ENCODE measurements around the gene ST6GALNAC3. TPM values are rescaled to one million over a fixed set of nuclear protein-coding genes. Genes with fewer than 3 reads are reported as not detected.

ST6GALNAC3 gene
- total RNA-seq, 4 donors from 2014 or later = 9.7 to 34.0 (median 14.1) TPM

DNA sequence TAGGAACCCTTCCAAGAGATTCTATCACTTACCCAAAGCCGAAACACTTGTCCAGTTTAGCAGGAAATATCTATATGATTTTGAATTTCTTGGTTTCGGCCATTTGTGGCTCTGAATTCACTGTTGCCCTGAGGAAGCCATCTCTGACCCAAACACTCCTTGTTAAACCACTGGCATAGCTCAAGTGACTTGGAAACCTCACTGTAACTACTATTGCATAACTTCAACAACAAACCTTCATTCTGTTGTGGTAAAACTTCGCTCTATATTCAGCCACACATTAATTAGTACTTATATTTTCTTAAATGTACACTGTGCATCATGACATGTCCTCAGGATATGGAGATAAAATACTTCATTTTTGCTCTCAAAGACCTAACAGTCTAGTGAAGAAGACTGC is 63.2 kb downstream of the ST6GALNAC3 start:
- ATAC-seq (ENCODE audit: low FRiP score) (no peak), DNase-seq (ENCODE audit: low spot score) (no peak)
- TF ChIP-seq, protein P1, sequence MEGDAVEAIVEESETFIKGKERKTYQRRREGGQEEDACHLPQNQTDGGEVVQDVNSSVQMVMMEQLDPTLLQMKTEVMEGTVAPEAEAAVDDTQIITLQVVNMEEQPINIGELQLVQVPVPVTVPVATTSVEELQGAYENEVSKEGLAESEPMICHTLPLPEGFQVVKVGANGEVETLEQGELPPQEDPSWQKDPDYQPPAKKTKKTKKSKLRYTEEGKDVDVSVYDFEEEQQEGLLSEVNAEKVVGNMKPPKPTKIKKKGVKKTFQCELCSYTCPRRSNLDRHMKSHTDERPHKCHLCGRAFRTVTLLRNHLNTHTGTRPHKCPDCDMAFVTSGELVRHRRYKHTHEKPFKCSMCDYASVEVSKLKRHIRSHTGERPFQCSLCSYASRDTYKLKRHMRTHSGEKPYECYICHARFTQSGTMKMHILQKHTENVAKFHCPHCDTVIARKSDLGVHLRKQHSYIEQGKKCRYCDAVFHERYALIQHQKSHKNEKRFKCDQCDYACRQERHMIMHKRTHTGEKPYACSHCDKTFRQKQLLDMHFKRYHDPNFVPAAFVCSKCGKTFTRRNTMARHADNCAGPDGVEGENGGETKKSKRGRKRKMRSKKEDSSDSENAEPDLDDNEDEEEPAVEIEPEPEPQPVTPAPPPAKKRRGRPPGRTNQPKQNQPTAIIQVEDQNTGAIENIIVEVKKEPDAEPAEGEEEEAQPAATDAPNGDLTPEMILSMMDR (IDR thresholded peaks at IDR 0.05) = no peak

DNA sequence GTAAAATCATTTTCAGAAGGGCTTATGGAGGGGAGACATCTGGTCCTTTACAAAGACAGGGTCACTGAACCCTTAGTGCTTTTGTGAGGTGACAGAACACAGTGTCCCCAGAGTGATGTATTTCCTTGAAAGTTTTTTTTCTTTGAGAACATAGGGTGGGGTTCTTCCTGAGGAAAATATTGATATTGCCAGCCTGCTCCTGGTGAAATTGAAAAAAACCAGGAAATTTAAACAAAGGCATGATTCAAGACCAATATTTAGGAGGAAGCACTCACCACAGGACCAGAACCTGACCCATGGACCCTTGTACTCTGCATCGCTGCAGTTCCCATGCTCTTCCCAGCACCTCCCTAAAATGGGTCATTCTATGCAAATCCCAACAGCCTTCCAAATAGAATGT is 63.7 kb downstream of the ST6GALNAC3 start:
- DNase-seq (ENCODE audit: low spot score) = no peak
- ATAC-seq (ENCODE audit: low FRiP score) = no peak

DNA sequence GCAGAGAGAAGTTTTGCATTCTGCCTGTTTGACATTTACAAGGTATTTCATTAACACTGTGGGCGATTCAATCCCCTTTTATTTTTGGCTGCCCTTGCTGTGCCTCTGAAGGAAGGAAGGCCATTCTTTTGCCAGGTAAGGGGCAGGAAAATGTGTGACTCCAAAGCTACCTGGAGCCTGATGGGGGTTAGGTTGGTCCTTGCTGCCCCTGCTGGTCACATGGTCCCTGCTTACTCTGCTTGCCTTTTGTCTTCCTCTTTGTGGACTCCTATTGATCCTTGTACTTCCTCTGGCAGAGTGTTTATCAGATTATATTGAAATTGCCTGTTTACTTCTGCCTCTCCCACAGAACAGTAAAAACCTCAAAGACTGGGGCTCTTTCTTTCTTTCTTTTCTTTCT is 65.7 kb downstream of the ST6GALNAC3 start:
- TF ChIP-seq, protein P1 (IDR thresholded peaks at IDR 0.05) = no peak
- ATAC-seq (ENCODE audit: low FRiP score) (no peak), DNase-seq (ENCODE audit: low spot score) (no peak)

More for the DNA sequence above, 63.7 kb downstream of the ST6GALNAC3 start:
- TF ChIP-seq, protein P1 (IDR thresholded peaks at IDR 0.05) = no peak

DNA sequence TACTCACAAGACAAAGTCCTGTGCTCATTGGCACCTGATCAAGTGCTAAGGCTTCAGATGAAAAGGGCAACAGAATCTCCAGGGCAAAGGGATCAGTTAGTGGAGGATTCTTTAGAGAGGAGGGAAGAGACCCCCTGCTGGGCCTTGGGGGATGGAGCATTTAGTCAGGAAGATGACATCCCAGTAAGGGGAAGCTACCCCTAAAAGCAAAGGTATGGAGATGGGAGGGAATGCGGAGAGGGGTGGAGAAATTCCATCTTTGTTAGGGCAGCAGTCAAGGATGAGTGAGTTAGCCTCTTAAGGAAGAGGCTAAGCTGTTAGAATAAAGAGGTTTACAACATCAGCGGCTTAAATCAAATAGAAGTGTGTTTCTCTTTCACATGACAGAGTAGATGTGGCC is 67.4 kb downstream of the ST6GALNAC3 start:
- DNase-seq (ENCODE audit: low spot score) = no peak
- TF ChIP-seq, protein P1 (IDR thresholded peaks at IDR 0.05) = no peak
- ATAC-seq (ENCODE audit: low FRiP score) = no peak

DNA sequence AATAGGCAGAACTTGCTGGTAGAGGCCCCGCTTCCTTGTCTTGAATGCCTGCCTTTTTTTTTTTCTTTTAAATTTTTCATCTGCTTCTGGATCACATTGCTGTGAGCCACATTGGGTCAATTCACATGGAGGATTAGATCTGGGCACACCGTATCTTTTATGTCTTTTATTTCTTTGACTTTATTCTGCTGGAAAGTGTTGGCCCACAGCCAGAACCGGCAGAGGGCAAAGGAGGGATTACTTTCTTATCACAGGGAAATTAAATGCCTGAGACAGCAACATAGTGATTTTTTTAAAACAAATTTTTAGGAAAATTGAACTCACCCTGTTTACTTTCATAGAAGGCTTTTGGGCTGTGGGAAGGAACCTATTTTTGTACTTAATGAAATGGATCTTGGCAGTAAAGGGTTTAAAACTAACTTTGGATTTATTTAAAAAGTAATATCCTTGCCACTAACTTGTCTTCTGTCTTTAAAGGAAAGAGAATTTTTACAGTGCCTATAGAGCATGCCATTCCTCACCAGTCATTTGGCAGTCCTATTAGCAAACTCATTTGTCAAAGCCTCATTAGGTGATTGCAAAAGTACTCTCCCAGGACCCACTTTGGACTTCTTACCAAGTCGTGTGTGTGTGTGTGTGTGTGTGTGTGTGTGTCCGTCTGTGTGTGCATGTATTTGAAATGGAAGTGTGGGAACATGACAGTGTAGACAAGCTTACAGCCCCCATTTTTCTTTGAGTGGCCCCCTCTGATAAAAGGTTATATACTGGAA is 68.4 kb downstream of the ST6GALNAC3 start:
- ATAC-seq (ENCODE audit: low FRiP score) (peak; percentile 66), DNase-seq (ENCODE audit: low spot score) (no peak)
- TF ChIP-seq, protein P1 (IDR thresholded peaks at IDR 0.05) = no peak

DNA sequence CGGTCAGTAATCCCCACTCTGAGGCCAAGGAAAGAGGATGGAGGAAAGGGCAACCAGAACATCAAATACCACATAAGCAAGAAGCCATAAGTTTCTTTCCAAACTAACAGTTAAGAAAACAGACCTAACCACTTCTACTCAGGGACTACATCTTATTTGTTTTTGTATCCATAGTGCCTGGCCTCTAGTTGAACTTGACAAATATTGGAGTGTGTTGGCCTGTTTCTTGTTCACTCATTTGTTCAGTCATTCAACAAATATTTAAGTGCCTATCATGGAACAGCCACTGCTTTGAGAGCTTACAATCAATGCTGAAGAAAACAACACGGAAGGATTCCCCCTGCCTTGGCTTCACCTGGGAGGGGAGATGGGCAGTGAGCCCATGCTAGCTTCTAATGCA is 69.7 kb downstream of the ST6GALNAC3 start:
- DNase-seq (ENCODE audit: low spot score) (no peak), ATAC-seq (ENCODE audit: low FRiP score) (no peak)
- TF ChIP-seq, protein P1 (IDR thresholded peaks at IDR 0.05) = no peak

DNA sequence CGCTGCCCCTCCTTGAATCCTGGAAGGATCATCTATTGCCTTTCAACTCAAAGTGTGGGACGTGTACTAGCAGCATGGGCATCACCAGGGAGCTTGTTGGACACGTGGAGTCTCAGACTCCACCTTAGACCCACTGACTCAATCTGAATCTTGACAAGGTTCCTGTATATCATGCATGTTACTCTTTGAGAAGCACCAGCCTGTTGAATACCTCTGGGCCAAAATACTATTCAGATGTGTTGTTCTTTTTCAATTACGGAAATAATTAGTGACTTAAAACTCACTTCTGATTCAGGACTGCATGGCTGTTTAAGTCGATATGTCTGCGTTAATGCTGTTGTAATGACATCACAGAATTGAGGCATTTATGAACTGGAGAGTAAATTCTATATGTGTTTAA is 70.8 kb downstream of the ST6GALNAC3 start:
- TF ChIP-seq, protein P1 (IDR thresholded peaks at IDR 0.05) = no peak
- ATAC-seq (ENCODE audit: low FRiP score) = no peak
- no peak for DNase-seq (ENCODE audit: low spot score)

All from omental fat pad (tissue), 4 donors.